Right lobe of liver (tissue), 6 donors: ENCODE measurements around the gene CXCL11. TPM values are rescaled to one million over a fixed set of nuclear protein-coding genes. Genes with fewer than 3 reads are reported as not detected.

Experiments used
- ATAC-seq, 4 donors: fragments of 200-7000 bp; cut with Tn5 transposase; one replicate each; pipeline ENCODE4 v1.9.1; 2020; ENCODE audit warnings: mild to moderate bottlenecking in 4 of 4, moderate library complexity in 4 of 4
- DNase-seq, 3 donors: peaks; one replicate each; pipeline ENCODE4 v3.0.0-alpha.2; 2020
- H3K27ac ChIP-seq, 3 donors: fragments of 200-600 bp; one replicate each; pipeline ENCODE4 v1.8.0; 2022
- H3K27me3 ChIP-seq, 2 donors: fragments of 200-600 bp; one replicate each; pipeline ENCODE4 v1.8.0; 2022
- H3K36me3 ChIP-seq, 4 donors: fragments of 200-600 bp; sonication (generic) in 1 of 4; one replicate each; pipeline versions ENCODE4 v1.5.1 to v1.8.0; 2017 to 2022; ENCODE audit warnings: control low read depth in 1 of 4
- H3K4me1 ChIP-seq, 4 donors: fragments of 200-600 bp; sonication (generic) in 1 of 4; one replicate each; pipeline versions ENCODE4 v1.5.1 to v1.8.0; 2017 to 2022; ENCODE audit warnings: control low read depth in 1 of 4
- H3K4me3 ChIP-seq, 3 donors: fragments of 200-600 bp; one replicate each; pipeline ENCODE4 v1.8.0; 2022
- H3K9me3 ChIP-seq, 4 donors: fragments of 200-600 bp; sonication (generic) in 1 of 4; one replicate each; pipeline versions ENCODE4 v1.5.1 to v1.8.0; 2017 to 2022; ENCODE audit warnings: control low read depth in 1 of 4
- CTCF ChIP-seq, 4 donors: fragments of 200-600 bp in 3 of 4; fragments of 450-650 bp in 1 of 4; IDR thresholded peaks; one replicate each; pipeline versions ENCODE4 v1.5.1 to v1.8.0; 2016 to 2022; ENCODE audit warnings: antibody characterized with exemption in 4 of 4, mild to moderate bottlenecking in 2 of 4
- POLR2A ChIP-seq: fragments of 450-650 bp; IDR thresholded peaks from one replicate; pipeline ENCODE4 v1.6.1; 2017; ENCODE audit warnings: antibody characterized with exemption, mild to moderate bottlenecking
- WGBS: methylation state at CpG from one replicate; pipeline ENCODE4 v1.1.6; 2018; ENCODE audit warnings: low coverage, low lambda C conversion rate; ENCODE audit not compliant: insufficient coverage; ENCODE audit errors: missing lambda C conversion rate; 5-methylcytosine and 5-hydroxymethylcytosine counted together
- intact Hi-C, 2 donors: fragments of 100-400 bp; cut with DNase I; formaldehyde crosslinking; loops; one replicate each; pipeline versions ENCODE4 v1.11.2 to v1.14.1; 2022
- total RNA-seq, 6 experiments: library from RNA; depleted of rRNA in 2 of 6; stranded (reverse); fragments of >200 nt in 2 of 6; fragmentation: NEBNext Ultra II Directional in 3 of 6; extraction: Animal tissue kit (Norgen Biotek cat#: 25700) in 3 of 6; gene quantifications; one replicate each; pipeline versions ENCODE4 v1.1.0 to v1.2.4, GENCODE V29; 2016 to 2023
- donor health status: DM: no; HTN: yes; CAD: no.
- donor health status: DM: no; HTN: no; CAD: no.
- donor health status: DM: no; HTN: no; CAD: no.
- donor health status: DM: no; HTN: yes; CAD: no.
- donor health status: DM: no; HTN: yes; CAD: no.

The CXCL11 gene
- total RNA-seq, 6 experiments from 2014 or later: 0.20 to 0.35 TPM; not detected in 4

- Histone ChIP-seq H3K27me3 (no peaks in the 10 kb centered on the region), H3K4me3 (no peak overlapping the region), H3K36me3 (no peaks in the 10 kb centered on the region), H3K27ac (no peak overlapping the region), H3K4me1 (no peaks in the 10 kb centered on the region), H3K9me3 (no peaks in the 10 kb centered on the region)
- no peak for DNase-seq
- no peak for TF ChIP-seq POLR2A
- TF ChIP-seq CTCF (IDR thresholded peaks at IDR 0.05): no peak
- 69% methylated on average over 4 of the region's 4 CpGs for WGBS
- intact Hi-C loops: no loop called here
- no peak for ATAC-seq
Observed at GRCh38 chr4:76074993-76075600, 39.2 kb upstream of the CXCL11 start.

DNA sequence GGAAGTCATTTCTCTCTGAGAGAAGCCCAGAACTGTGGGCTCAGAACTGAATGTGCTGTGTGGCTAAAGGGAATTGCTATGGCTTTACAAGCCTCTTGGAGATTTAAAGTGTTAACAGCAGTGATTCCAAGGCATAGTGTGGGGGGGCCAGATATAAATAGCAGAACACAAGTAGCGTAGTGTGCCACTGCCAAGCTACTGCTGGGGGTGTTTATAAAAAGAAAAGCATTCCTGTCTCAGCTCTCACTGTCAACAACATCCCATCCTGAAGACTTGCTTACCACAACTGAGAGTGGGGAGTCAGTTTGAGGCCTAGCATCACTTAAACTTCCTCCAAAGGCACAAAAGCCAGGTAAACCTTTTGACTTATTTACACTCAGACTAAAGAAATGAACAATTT lies 38.6 kb upstream of the CXCL11 start, which contains the start of gene ART3:
ART3 (plus strand) TSS at position 242 of the 400 bp plus-strand sequence. CDS start 1,181 bp downstream, outside the sequence.
- no peak within 1 kb of the TSS for H3K27ac ChIP-seq
- H3K27me3 ChIP-seq: no peaks in the 10 kb centered on the region
- no peaks in the 10 kb centered on the region for H3K36me3 ChIP-seq
- no peaks in the 10 kb centered on the region for H3K4me1 ChIP-seq
- H3K9me3 ChIP-seq: no peaks in the 10 kb centered on the region
- DNase-seq (no peak), ATAC-seq (no peak)
- no peak within 1 kb of the TSS for H3K4me3 ChIP-seq
- TF ChIP-seq CTCF (IDR thresholded peaks at IDR 0.05) (no peak), POLR2A (no peak)
- intact Hi-C loops: no loop called here
- 50% methylated on average over 1 of the region's 1 CpG for WGBS

GRCh38 chr4:76072760-76073159 lies 36.9 kb upstream of the CXCL11 start:
- no peaks in the 10 kb centered on the region for H3K9me3 ChIP-seq
- WGBS: 71% methylated on average over 4 of the region's 4 CpGs
- TF ChIP-seq CTCF (IDR thresholded peaks at IDR 0.05) (no peak), POLR2A (no peak)

GRCh38 chr4:76067652-76068286 lies 31.9 kb upstream of the CXCL11 start:
- DNase-seq: peak in 2 of 3 donors; percentile 51 to 71
- no peak for TF ChIP-seq POLR2A
- peak; percentile 81 to 94 (median 90) for TF ChIP-seq CTCF (IDR thresholded peaks at IDR 0.05)
- intact Hi-C loops: loop anchor here (5.0 to 10.0 kb wide), 2 partner anchors 65 to 73 kb away; partner anchors contain the start of gene SDAD1 (in 1 of the 2)
- Histone ChIP-seq H3K27ac (no peak overlapping the region), H3K4me3 (no peak overlapping the region), H3K9me3 (no peaks in the 10 kb centered on the region), H3K27me3 (no peaks in the 10 kb centered on the region), H3K4me1 (no peaks in the 10 kb centered on the region), H3K36me3 (no peaks in the 10 kb centered on the region)
- peak; percentile 96 to 98 (median 97) for ATAC-seq
- 0% methylated on average over 2 of the region's 2 CpGs for WGBS

More at GRCh38 chr4:76072760-76073159, 36.9 kb upstream of the CXCL11 start:
- Histone ChIP-seq H3K36me3 (no peaks in the 10 kb centered on the region), H3K4me1 (no peaks in the 10 kb centered on the region), H3K27ac (no peak overlapping the region), H3K4me3 (no peak overlapping the region), H3K27me3 (no peaks in the 10 kb centered on the region)
- intact Hi-C loops: no loop called here
- no peak for ATAC-seq
- DNase-seq: no peak
